ENCODE results near the gene LIPC. TPM values are rescaled to one million over a fixed set of nuclear protein-coding genes. Genes with fewer than 3 reads are reported as not detected.

Gene LIPC
- total and polyA plus RNA-seq, 10 of the 15 experiments (the other 5 are each of a cell fraction or from before 2014, with no cell fraction given), result 0.06 to 0.31 (median 0.16) TPM; not detected in 1

DNA sequence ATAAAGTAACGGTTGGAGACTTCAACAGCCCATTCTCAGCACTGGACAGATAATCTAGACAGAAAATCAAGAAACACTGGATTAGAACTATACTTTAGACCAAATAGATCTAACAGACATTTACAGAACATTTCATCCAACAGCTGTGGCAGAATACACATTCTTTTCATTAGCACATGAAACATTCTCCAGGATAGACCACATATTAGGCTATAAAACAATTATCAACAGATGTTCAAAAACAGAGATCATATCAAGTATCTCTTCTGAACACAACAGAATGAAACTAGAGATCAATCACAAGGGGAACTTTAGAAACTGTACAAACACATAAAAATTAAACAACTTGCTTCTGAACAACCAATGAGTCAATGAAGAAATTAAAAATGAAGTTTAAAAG, 184.4 kb downstream of the LIPC start:
- ChIA-PET POLR2A (no interaction called here), CTCF (no interaction called here), RAD21 (ENCODE audit: unreplicated experiment) (no interaction called here), SMC1A (ENCODE audit: uncharacterized antibody, unreplicated experiment) (interaction anchor here (1.0 kb wide), 1 partner anchor 115 kb away, joined by 3 read pairs; no protein-coding TSS in a partner anchor)
- TF ChIP-seq HDAC2 (IDR thresholded peaks at IDR 0.05), result no peak
- no peak for TF ChIP-seq BACH1 (IDR thresholded peaks at IDR 0.05; ENCODE audit: borderline replicate concordance)
- no peak for TF ChIP-seq MTA3 (IDR thresholded peaks at IDR 0.05; ENCODE audit: borderline replicate concordance, low read length)
- no peak for TF ChIP-seq SPI1 (IDR thresholded peaks at IDR 0.05; ENCODE audit: borderline replicate concordance, insufficient read depth, low read depth, low read length)
- TF ChIP-seq, protein P1, sequence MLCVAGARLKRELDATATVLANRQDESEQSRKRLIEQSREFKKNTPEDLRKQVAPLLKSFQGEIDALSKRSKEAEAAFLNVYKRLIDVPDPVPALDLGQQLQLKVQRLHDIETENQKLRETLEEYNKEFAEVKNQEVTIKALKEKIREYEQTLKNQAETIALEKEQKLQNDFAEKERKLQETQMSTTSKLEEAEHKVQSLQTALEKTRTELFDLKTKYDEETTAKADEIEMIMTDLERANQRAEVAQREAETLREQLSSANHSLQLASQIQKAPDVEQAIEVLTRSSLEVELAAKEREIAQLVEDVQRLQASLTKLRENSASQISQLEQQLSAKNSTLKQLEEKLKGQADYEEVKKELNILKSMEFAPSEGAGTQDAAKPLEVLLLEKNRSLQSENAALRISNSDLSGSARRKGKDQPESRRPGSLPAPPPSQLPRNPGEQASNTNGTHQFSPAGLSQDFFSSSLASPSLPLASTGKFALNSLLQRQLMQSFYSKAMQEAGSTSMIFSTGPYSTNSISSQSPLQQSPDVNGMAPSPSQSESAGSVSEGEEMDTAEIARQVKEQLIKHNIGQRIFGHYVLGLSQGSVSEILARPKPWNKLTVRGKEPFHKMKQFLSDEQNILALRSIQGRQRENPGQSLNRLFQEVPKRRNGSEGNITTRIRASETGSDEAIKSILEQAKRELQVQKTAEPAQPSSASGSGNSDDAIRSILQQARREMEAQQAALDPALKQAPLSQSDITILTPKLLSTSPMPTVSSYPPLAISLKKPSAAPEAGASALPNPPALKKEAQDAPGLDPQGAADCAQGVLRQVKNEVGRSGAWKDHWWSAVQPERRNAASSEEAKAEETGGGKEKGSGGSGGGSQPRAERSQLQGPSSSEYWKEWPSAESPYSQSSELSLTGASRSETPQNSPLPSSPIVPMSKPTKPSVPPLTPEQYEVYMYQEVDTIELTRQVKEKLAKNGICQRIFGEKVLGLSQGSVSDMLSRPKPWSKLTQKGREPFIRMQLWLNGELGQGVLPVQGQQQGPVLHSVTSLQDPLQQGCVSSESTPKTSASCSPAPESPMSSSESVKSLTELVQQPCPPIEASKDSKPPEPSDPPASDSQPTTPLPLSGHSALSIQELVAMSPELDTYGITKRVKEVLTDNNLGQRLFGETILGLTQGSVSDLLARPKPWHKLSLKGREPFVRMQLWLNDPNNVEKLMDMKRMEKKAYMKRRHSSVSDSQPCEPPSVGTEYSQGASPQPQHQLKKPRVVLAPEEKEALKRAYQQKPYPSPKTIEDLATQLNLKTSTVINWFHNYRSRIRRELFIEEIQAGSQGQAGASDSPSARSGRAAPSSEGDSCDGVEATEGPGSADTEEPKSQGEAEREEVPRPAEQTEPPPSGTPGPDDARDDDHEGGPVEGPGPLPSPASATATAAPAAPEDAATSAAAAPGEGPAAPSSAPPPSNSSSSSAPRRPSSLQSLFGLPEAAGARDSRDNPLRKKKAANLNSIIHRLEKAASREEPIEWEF (IDR thresholded peaks at IDR 0.05; ENCODE audit: insufficient replicate concordance, low read depth, low read length), result no peak
- TF ChIP-seq KLF5 (IDR thresholded peaks at IDR 0.05; ENCODE audit: partially characterized antibody), result no peak
- no peak for TF ChIP-seq MXI1 (IDR thresholded peaks at IDR 0.05; ENCODE audit: low read depth, low read length)
- TF ChIP-seq, protein P2, sequence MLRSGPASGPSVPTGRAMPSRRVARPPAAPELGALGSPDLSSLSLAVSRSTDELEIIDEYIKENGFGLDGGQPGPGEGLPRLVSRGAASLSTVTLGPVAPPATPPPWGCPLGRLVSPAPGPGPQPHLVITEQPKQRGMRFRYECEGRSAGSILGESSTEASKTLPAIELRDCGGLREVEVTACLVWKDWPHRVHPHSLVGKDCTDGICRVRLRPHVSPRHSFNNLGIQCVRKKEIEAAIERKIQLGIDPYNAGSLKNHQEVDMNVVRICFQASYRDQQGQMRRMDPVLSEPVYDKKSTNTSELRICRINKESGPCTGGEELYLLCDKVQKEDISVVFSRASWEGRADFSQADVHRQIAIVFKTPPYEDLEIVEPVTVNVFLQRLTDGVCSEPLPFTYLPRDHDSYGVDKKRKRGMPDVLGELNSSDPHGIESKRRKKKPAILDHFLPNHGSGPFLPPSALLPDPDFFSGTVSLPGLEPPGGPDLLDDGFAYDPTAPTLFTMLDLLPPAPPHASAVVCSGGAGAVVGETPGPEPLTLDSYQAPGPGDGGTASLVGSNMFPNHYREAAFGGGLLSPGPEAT (IDR thresholded peaks at IDR 0.05; ENCODE audit: low read depth), result no peak
- no peak for TF ChIP-seq HDAC6 (IDR thresholded peaks at IDR 0.05; ENCODE audit: unreplicated experiment)
- no peak for TF ChIP-seq CREB1 (IDR thresholded peaks at IDR 0.05; ENCODE audit: low read depth)
- no peak for TF ChIP-seq IRF4 (IDR thresholded peaks at IDR 0.05; ENCODE audit: low read depth, low read length)
- no peak for TF ChIP-seq YY1 (IDR thresholded peaks at IDR 0.05; ENCODE audit: low read depth, low read length)
- TF ChIP-seq NFYA (IDR thresholded peaks at IDR 0.05; ENCODE audit: borderline replicate concordance, low read depth, low read length), result no peak
- no peak for TF ChIP-seq HCFC1 (IDR thresholded peaks at IDR 0.05; ENCODE audit: low read length)
- TF ChIP-seq SMARCA5 (IDR thresholded peaks at IDR 0.05), result no peak
- BruUV-seq (replicated peaks), result no TSS peak
- in situ Hi-C loops (cut with MboI) (no loop called here), intact Hi-C loops (cut with micrococcal nuclease; ENCODE audit: unreplicated experiment) (no loop called here)
- Histone ChIP-seq H3K4me1 (ENCODE audit: control insufficient read depth, insufficient read depth, low read length) (no peaks in the 10 kb centered on the region), H3K4me2 (ENCODE audit: control insufficient read depth, insufficient read depth) (no peak overlapping the region), H3K9me3 (replicated peaks; ENCODE audit: control insufficient read depth, insufficient read depth, low read length) (peaks cover 10% of the 10 kb centered on the region), H3K27me3 (replicated peaks in 1 of 2; ENCODE audit: control insufficient read depth in 2 of 2, insufficient read depth in 2 of 2, low read length in 1 of 2) (no peaks in the 10 kb centered on the region), H3K4me3 (no peak overlapping the region), H3K36me3 (ENCODE audit: control insufficient read depth in 2 of 2, insufficient read depth in 2 of 2, low read length in 1 of 2) (peaks cover 2 to 14% of the 10 kb centered on the region in 2 experiments), H4K20me1 (ENCODE audit: control insufficient read depth, insufficient read depth) (no peaks in the 10 kb centered on the region), H3K79me2 (ENCODE audit: control insufficient read depth, insufficient read depth, low read length) (no peaks in the 10 kb centered on the region), H3K9ac (ENCODE audit: control insufficient read depth, insufficient read depth, low read length) (no peak overlapping the region), H3K27ac (ENCODE audit: control insufficient read depth, insufficient read depth) (no peak overlapping the region), H2AFZ (ENCODE audit: control insufficient read depth, low read depth, low read length) (no peak overlapping the region)
- no peak for DNase-seq (ENCODE audit: low read depth, low spot score)
- no peak for FAIRE-seq
- 100% methylated on average over 1 of the region's 1 CpG for WGBS (ENCODE audit: insufficient coverage, insufficient replicate concordance, low lambda C conversion rate, missing lambda C conversion rate)
- ATAC-seq, result no peak

Measured in GM12878 (cell line).